RCC 7860 (cell line): ENCODE measurements around the gene CDC37.
"Not testable (repeated sequence)": the region's sequence is repeated elsewhere in the genome, so short reads cannot be mapped to it uniquely, and the experiment has no call there.

Experiments
- DNase-seq: peaks from one replicate; pipeline ENCODE4 v3.0.0-alpha.2; 2015; ENCODE audit warnings: low spot score
- FAIRE-seq: peaks from 2 replicates; lab custom pipeline; 2012; peaks lifted over from hg19 to GRCh38; lab: Jason Lieb, UNC

CDC37 gene

DNA sequence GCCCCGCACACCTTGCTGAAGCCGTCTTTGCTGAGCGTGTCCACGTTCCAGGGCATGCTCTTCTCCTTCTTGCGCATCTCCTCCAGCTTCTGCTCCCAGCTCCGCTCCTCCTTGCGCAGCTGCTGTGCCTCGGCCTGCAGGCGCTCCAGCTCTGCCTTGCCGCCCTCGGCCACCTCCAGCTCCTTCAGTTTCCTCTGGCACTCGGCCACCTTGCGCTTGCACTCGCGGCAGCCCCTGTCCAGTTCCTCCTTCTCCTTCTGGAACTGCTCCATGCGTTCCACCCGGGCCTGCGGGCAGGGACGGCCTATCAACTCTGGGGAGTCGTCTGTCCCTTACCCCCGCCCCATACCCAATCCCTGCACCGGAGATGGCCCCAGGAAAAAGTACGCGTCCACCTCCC is 7.4 kb downstream of the CDC37 start:
- DNase-seq (no peak), FAIRE-seq (no peak)

DNA sequence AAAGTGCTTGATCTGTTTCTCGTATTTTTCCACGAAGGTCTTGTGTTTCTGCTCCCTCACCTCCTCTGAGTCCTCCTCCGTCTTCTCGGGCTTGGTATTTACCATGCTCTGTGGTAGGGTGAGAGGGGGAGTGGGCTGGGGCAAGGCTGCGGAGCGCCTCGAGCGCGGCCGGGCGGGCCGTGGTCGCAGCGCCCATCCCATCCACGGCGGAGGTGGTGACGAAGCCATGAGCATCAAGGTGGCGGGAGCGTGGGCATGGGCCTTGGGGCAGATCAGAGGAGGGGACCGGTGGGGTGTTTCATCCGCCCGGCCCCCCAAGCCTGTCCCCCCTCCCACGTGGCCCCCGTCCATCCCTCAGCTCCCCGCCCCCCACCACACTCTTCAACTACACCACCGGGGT is 7.9 kb downstream of the CDC37 start:
- FAIRE-seq (no peak), DNase-seq (no peak)

DNA sequence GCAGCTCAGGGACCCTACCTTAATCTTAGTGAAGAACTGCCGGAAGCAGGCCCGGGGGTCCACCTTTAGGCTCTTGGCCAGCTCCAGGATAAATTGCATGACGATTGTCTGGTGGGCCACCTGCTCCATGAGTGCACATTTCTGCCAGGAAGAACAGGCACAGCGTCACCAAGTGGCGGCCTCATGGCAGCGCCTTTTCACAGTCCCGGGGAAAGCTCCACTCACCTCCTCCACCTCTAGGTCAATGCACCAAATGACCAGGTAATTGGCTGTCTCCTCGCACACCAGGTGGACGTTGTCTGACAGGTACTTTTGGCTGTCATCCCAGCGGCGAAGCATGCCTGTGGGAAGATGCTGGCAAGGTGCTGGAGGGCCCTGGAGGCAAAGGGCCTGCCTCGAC is 8.3 kb downstream of the CDC37 start:
- FAIRE-seq: no peak
- DNase-seq: no peak

DNA sequence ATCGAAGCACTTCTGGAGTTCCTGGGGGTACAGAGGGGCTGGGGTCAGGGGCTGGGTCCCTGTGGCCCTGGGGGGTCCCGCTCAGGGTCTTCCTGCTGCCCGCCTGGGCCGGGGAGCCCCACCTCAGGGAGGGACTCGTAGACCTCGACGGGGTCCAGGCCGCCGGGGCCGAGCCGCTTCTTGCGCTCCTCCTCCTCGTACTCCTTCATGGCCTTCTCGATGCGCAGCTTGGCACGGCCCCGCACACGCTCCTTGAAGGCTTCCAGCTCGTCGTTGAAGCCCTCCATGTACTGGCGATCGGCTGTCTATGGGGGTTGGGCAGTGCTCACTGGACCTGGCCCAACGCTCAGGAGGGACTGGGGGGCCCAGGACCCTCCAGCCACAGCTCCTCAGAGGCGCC is 10.2 kb downstream of the CDC37 start:
- FAIRE-seq: no peak
- no peak for DNase-seq

DNA sequence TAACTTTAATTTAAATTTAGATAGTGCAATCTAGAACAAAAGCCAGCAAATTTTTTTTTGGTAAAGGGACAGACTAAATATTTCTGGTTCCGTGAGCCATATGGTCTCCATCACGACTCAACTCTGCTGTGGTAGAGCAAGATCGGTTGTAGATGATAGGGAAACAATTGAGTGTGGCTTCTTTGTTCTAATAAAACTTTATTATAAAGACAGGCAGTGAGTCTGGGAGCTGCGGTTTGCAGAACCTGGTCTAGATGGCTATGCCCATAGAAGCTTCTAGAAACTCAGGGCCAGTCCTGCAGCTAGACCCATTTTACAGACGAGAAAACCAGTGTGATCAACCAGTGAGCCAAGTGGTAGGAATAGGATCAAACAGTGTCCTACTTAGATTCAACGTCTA is 11.2 kb downstream of the CDC37 start:
- FAIRE-seq: no peak
- DNase-seq: no peak

DNA sequence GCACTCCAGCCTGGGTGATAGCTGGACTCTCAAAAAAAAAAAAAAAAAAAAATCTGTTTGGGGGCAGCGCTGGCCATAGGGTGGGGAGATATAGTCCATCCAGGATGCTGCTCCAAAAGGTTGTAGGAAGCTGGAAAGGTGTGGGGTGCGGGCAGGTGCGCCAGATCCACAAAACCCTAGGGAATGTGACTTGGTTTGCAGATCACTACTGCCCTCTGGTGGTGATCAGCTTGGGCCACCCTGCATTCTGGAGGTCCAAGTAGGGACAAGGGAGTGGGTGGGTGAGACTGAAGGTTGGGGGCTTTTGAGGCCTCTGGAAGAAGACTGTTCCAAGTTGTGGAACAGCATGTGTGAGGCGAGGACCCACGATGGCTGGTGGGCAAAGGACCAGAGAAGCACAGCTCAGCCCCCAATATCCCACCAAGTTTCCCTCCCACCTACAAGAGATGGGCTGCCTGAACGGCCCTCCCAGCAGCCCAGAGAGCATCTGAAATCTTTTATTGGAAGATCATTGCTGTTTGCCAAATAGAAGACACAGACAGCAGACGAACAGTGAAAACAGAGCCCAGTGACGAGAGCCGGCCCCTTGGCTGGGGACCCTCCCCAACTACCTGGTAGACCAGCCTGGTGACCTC is 12.6 kb downstream of the CDC37 start:
- peak; percentile 49 for DNase-seq
- FAIRE-seq: no peak

DNA sequence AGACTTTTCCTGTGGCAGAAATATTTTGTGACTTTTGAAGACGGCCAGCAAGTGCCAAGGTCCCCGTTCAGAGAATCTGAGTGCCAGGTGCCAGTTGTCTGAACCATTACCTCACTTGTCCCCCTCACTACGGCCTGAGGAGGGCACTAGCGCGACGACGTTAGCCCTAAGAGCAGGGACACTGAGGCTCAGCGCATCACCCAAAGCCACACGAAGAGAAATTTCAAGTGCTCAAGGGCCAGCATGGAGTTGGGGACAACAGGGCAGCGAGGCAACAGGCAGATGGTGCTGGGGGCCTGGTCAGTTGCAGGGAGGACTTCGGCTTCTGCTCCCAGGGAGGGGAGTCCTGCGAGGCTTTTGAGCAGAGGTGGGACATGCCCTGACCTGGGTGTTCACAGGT is 13.5 kb downstream of the CDC37 start:
- FAIRE-seq (no peak), DNase-seq (peak; percentile 6)

DNA sequence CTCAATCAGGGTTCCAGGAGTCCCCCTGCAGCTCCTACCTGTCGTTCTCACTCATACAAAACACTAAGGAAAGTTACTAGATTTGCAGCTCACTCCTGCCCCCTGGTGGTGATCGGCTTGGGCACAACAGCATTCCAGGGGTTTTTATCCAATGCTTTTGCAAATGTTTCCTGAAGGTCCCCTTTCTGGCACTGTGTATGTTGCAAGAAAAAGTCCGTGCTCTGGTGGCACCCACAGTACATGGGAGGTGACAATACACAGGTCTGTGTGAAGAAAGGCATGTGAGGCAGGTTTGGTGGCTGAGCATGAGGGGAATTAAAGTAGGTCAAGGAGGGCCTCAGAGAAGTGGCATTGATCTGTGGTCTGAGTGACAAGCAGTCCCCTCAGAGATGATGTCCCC is 14.4 kb downstream of the CDC37 start:
- FAIRE-seq (peak; percentile 71), DNase-seq (peak; percentile 72)

DNA sequence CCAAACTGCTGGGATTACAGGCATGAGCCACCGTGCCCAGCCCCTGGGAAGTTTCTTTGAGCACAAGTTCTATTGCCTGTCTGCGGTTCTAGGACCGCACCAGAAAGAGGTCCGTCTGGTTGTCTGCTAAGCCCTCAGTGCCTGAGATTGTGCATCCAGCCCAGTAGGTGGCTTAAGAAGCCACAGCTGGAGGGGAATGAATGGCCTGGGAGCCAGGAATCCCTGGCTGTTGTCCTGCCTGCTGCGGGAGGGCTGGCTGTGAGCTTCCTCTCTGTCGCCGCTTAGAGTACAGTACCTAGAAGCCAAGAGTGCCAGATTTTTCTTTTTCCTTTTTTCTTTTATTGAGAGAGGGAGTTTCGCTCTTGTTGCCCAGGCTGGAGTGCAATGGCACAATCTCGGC is 18.8 kb downstream of the CDC37 start:
- FAIRE-seq (no peak), DNase-seq (no peak)

DNA sequence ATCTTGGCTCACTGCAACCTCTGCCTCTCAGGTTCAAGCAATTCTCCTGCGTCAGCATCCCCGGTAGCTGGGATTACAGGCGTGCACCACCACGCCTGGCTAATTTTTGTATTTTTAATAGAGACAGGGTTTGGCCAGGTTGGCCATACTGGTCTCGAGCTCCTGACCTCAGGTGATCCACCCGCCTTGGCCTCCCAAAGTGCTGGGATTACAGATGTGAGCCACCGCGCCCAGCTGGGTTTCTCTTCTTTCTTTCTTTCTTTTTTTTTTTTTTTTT is 20.2 kb downstream of the CDC37 start:
- not testable (repeated sequence) for FAIRE-seq, DNase-seq

DNA sequence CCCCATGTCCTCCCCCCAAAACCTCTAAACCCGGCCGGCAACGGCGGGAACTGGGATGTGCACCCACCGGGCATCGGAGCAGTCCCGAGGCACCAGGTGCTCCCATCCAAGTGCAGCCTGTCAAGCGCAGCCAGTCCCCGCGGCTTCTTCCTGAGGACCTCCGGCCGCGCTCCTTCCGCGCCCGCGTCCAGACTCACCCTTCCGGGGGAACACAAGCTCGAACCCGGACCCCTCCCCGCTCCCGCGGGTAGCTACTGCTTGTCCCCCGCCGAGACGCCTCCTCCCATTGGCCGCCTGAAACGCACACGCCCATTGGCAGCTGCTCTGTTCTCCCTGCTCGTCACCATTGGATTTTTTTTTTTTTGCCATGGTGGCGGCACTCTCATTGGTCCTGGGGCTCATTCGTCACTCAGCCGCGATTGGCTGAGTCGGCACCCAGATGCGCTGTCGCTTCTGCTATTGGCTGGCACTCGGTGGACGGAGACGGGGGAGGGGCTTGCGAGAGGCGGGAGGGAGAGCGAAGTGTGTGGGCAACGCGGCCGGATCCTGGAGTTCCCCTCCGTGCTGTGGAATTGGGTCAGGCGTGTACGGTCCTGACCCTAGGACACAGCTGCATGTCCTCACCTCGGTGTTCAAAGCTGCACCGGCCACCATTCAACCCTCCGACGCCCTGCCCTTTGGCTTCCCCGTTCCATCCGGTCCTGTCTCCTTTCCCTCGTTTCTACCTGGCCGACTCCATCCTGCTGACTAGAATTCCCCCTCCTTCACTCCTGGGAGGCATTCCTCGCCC is 22.8 kb downstream of the CDC37 start, which contains the start of gene TYK2:
Gene TYK2 (minus strand): TSS at position 260 of the 790 bp plus-strand sequence. CDS start 2,166 bp downstream, outside the sequence.
- DNase-seq (peak; percentile 98), FAIRE-seq (peak; percentile 92)

DNA sequence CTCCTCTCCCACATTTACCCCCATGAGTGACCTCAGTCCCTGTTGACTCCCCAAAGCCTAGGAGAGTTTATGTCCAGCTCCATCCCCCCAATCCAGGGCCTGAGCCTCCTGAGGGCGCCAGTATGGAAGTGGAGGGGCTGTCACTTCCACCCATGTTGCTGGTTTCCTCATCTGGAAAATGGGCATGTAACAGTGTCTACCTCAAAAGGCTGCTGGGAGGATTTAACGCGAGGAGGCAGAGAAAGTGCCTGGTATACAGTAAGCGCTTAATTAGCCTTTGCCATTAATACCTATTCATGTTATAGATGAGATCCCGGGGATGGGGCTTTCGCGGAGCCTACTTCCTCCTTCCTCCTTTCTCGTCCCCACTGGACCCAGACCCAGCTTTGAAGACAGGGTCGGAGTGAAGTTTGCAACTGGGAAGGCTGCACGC is 23.4 kb downstream of the CDC37 start:
- DNase-seq (no peak), FAIRE-seq (no peak)

DNA sequence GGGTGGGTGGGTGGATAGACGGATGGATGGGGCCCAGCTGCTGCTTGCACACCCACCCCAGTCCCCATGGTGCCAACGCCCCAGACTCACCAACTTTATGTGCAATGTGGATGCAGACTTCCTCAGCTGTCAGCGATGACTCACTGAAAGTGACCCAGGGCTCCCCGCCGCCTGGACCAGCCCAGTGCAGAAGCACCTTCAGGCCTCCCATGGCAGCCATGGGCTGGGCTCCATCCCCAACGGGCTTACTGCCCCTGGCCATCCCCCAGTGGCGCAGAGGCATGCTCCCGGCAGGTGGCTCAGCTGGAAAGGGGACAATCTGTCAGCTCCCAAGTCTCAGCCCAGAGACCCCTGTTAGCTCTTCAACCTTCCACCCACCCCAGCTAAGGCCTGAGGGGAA is 25.2 kb downstream of the CDC37 start:
- FAIRE-seq (no peak), DNase-seq (no peak)

DNA sequence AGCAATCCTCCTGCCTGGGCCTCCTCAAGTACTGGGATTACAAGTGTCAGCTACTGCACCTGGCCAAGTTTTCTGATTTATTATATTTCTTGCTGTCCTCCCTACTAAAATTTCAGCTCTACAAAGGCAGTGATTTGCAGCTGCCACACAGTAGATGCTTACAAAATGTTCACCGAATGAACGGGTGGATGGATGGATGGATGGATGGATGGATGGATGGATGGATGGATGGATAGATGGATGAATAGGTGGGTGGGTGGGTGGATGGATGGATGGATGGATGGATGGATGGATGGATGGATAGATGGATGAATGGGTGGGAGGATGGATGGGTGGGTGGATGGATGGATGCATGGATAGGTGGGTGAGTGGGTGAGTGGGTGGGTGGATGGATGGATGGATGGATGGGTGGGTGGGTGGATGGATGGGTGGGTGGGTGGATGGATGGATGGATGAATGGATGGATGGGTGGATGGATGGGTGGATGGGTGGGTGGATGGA is 26.2 kb downstream of the CDC37 start:
- not testable (repeated sequence) for FAIRE-seq, DNase-seq

DNA sequence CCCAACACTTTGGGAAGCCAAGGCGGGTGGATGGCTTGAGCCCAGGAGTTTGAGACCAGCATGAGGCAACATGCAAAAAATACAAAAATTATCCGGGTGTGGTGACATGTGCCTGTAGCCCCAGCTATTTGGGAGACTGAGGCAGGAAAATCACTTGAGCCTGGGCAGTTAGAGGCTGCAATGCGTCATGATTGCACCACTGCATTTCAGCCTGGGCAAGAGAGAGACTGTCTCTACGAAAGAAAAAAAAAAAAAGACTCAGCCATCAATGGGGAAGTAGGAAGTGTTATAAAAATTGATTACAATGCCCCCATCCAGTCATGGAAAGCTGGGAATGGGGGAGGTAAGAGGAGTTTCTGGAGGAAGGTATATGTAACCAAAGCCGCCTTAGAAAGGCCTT is 28.4 kb downstream of the CDC37 start:
- DNase-seq: no peak

DNA sequence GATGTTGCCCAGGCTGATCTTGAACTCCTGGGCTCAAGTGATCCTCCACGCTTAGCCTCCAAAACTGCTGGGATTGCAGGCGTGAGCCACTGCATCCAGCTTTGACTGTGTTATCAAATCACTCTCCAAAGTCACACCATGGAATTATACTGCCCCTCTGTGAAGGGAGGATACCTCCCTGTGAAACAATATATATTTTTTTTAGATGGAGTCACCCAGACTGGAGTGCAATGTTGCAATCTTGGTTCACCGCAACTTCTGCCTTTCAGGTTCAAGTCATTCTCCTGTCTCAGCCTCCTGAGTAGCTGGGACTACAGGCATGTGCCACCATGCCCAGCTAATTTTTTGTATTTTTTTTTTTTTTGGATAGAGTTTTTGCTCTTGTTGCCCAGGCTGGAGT is 30.7 kb downstream of the CDC37 start:
- no peak for FAIRE-seq

More for the DNA sequence above, 28.4 kb downstream of the CDC37 start:
- no peak for FAIRE-seq

DNA sequence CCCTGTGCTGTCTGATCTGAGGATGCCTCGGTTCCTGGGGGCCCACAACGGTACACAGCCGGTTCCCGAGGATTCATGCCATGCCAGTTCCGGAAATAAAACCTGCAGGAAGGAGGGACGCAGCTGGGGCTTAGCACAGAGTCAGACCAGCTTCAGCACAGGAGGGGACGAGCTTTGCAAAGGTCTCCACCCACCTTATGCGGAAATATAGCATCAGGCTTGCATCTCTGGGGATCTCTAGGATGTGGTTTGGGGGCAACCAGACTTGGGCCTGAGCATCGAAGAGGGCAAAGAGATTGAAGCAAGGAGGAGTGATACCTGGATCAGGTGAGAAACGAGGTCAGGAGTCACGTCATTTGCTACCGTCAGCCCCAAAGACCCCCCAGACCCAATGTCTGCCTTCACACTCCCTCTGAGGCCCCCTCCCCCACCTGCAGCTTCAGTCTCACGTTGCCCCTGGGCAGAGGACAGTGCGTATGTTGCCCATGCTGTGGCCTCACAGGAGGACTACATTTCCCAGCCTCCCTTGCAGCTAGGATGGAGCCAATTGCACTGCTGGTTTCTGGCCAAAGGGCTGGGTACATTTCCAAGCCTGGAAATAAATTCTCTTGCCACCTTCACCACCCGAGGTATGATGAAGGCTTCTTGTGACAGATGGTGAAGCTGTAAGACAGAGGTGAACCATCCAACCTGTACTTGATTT is 35.1 kb downstream of the CDC37 start:
- DNase-seq (no peak), FAIRE-seq (no peak)

More for the DNA sequence above, 30.7 kb downstream of the CDC37 start:
- DNase-seq: no peak

DNA sequence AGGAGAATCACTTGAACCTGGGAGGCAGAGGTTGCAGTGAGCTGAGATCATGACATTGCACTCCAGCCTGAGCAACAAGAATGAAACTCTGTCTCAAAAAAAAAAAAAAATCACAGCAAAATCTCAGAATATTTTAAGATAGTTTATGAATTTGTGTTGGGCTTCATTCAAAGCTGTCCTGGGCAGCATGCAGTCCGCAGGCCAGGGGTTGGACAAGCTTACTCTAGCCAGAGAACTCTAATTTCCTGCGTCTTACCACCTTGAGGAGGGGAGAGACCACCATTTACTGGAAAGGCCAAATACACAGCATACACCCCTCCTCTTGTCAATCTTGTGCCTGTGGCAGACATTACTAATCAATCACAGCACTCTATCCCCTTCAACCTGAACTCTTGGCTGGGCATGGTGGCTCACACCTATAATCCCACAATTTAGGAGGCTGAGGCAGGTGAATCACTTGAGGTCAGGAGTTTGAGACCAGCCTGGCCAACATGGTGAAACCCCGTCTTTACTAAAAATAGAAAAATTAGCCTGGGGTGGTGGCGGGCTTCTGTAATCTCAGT is 36.3 kb downstream of the CDC37 start:
- FAIRE-seq, DNase-seq: not testable (repeated sequence)

DNA sequence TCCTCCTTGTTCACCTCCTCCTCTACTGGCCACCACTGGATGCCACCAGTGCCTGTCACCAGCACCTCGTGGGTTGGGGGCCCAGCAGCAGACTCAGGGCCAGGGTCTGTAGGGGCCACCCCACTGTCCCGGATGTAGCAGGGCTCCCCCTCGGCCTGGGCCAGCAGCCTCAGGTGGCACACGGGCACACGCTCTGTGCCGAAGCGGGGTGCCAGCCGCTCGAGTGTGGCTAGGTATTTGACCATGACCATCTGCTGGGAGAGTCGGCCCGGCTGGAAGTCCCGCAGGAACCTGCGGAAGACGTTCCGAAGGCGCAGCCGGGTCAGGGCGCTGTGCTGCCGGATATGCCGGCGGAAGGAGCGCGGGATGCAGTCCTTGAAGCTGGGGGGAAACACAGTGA is 37.8 kb downstream of the CDC37 start:
- FAIRE-seq: no peak
- DNase-seq: no peak

DNA sequence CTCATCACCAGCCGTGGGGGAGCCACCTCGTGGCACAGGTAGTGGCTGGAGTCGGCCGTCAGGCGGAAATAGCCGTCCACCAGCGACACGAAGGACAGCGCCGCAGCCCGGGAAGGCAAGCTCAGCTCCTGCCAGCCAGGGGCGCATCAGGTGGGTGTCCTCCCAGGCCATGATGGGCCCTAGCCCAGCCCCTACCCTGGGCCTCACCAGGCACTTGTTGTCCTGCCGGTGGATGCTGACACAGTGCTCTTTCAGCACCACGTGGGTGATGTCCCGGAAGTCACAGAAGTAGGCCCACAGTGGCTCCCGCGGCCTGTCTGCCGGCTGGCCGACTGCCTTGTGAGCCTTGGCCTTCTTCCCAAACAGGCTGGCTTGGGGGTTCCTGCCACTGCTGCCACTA is 38.7 kb downstream of the CDC37 start:
- FAIRE-seq (no peak), DNase-seq (no peak)

DNA sequence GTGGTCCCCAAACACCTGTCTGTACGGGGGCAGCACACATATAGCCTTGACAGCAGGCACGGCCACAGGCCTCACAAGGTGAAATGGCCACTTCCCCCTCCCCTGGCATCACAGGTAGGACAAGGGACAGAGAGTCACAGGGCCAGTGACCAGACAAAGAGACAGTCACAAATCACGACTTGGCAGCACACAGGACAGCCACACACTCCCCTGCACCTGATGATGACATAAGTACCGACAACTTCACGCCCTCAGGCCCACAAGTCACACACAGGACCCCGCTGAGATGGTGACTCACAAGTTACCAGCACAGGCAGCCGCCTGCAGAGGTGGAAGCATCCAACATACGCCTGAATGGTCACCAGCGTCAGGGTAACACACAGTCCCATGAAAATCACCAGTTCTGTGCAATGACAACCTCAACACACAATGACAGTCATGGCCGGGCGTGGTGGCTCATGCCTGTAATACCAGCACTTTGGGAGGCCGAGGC is 39.5 kb downstream of the CDC37 start:
- FAIRE-seq: peak; percentile 87

More for the DNA sequence above, 39.5 kb downstream of the CDC37 start:
- DNase-seq: peak; percentile 87
